GM21381 (cell line): ENCODE results near the gene ACAA1.
"Not testable (repeated sequence)": the region's sequence is repeated elsewhere in the genome, so short reads cannot be mapped to it uniquely, and the experiment has no call there.

ENCODE experiments used
- ATAC-seq: cut with Tn5 transposase; IDR thresholded peaks from one replicate; pipeline ENCODE4 v1.9.1; 2021; ENCODE audit warnings: mild to moderate bottlenecking, moderate library complexity; ENCODE audit not compliant: unreplicated experiment

Gene ACAA1

GRCh38 chr3:38136393-38136776, 542 bp downstream of the ACAA1 start:
- ATAC-seq = no peak

DNA sequence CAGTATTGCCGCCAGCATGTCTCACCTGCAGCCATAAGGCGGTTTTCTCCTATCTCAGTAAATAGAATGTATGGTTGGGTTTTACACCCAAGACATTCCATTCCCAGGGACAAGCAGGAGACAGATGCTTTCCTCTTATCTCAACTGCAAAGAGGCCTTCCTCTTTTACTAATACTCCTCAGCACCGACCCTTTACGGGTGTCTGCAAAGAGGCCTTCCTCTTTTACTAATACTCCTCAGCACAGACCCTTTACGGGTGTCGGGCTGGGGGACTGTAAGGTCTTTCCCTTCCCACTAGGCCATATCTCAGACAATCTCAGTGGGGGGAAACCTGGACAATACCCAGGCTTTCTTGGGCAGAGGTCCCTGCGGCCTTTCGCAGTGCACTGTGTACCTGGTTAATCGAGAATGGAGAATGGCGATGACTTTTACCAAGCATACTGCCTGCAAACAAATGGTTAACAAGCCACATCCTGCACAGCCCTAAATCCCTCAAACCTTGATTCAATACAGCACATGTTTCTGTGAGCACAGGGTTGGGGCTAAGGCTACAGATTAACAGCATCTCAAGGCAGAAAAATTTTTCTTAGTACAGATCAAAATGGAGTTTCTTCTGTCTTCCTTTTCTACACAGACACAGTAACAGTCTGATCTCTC, 1.2 kb downstream of the ACAA1 start:
- ATAC-seq = not testable (repeated sequence)

GRCh38 chr3:38134517-38135143, 2.3 kb downstream of the ACAA1 start:
- ATAC-seq = not testable (repeated sequence)

- no peak for ATAC-seq
Measured at GRCh38 chr3:38133557-38134405, 3.1 kb downstream of the ACAA1 start.

DNA sequence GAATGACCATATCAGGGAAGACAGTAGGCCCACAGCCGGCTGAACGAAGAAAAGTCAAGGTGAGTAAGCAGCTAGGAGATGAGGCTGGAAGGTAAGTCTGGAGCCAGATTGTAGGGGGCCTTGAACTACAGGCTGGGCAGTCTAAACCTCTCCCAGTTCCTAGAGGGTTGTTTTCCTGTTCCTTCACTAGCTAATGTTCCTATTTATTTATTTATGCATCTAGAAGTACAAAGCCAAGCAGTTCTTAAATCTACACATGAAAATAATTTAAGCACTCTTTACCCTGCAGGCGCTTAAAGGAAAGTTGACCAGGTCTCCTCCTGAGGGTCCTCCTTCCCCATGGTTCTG, 3.7 kb downstream of the ACAA1 start:
- no peak for ATAC-seq

DNA sequence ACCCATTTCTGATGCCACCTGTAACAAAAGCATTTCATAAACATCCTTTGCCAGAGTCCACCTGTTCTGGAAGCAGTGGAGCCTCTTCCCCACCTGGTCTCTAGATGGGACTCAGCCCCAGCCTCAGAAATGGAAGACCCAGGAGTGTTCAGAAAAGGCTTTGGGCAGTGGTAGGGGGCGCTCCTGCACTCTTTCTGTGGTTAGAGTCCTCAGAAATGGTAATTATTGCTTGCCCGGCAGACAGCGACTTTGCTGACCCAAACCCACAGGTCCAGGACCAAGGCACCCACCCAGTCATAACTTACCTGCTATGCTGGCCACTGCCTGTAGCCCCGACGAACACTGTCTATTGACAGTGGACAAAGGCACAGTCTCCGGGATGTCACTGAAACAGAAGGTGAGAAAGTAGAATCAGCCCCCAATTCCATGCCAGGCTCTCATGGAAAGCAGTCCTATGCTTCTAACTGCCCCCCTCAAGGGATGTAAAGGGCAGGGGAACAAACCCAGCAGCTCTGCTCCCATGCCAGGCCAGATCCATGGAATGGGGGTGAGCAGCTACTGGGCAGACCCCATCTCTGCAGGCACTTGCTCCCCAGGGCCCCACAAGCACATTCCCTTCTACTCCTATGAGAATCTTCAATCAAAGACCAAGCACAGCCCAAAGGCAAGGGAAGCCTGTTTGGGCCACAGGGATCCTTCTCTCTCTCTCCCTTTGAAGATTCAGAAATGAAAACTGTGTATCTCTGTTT, 5.1 kb downstream of the ACAA1 start:
- ATAC-seq = no peak

- ATAC-seq = no peak
Measured at GRCh38 chr3:38130631-38131065, 6.3 kb downstream of the ACAA1 start.

DNA sequence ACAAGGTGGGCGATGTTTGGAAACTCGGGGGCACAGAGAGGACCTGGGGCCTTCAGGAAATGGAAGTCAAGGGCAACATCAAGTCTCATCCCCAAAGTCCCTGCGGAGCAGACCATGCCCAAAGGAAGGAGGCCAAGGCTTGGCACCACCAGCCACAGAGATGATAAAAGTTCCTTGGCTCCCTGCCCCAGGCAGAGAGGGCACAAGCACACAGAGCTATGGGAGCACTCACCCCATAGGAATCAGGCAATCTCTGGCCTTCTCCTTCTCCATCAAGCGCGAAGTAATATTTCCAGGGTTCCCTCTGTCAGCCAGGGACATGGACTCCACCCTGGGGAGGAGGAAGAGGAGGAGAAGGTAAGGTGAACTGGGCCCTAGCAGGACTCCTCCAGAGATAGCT, 7.9 kb downstream of the ACAA1 start:
- no peak for ATAC-seq

DNA sequence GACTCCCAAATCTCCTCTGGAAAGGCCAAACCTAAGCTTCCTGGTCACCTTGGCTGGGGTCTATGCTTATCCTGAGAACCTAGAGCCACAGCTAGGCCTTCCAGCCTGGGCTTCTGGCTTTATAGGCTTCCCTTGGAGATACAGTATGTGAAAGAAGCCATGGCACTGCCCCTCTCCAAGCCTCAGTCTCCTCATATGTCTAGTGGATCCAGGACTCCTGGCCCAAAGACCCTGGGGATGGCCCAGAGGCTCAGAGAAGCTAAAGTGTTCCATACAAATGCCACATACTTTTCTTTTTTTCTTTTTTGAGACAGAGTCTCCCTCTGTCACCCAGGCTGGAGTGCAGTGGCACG, 8.6 kb downstream of the ACAA1 start:
- ATAC-seq = no peak

- ATAC-seq = no peak
Measured at GRCh38 chr3:38127611-38128302, 9.2 kb downstream of the ACAA1 start.

DNA sequence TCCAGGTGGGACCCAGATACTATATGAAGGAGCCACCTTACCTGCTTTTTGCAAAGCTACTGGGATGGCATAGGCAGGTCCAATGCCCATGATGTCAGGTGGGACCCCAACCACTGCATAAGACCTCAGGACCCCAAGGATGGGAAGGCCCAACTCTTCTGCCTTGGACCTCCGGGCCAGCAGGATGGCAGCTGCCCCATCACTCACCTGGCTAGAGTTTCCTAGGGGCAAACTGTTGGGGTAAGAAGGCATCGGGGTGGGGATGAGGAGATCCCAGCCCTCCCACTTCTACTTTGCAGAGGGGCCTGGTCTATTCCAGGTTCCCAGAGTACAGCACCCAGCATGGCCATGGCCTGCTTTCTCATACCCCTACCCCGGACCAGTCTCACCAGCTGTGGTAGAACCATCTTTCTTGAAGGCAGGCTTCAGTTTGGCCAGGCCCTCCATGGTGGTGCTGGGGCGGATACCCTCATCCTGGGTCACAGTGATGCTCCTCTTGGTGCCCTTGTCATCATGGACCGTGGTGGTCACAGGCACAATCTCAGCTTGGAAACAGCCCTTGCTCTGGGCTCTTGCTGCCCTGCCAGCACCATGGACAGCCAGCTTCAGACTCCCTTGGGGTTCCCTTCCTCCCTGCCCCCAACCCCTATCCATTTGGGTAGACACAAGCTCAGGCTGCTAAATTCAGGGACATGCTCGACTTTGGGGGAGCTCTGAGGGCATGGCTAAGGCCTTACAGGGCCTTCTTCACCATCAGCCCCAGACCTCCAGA, 10.6 kb downstream of the ACAA1 start:
- ATAC-seq = no peak

GRCh38 chr3:38125305-38126120, 11.4 kb downstream of the ACAA1 start:
- no peak for ATAC-seq

- no peak for ATAC-seq
Measured at GRCh38 chr3:38124324-38125122, 12.4 kb downstream of the ACAA1 start.

DNA sequence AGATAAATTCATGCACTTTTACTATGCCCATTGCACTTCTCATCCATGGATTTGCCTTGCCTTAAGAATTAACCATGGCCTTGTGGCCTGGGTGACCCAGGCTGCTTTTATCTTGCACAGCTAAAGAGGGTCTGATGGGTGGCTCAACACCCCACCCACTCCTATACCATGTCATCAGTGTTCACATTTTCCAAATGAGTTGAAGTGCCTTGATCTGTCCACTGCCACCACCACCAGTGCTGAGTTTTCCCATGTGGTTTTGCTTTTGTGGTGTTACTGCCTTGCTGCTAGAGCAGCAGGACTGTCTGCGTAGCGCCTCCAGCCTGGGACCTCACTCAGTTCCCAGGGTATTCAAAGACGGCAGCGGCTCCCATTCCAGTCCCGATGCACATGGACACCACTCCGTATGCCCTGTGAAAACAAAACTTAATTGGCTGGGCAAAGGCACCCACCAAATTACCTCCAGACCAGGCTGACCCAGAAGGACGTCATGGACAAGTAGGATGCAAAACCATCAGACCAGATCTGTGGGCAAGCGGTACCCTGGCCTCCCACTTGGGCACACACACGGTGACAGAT, 14.1 kb downstream of the ACAA1 start:
- no peak for ATAC-seq

DNA sequence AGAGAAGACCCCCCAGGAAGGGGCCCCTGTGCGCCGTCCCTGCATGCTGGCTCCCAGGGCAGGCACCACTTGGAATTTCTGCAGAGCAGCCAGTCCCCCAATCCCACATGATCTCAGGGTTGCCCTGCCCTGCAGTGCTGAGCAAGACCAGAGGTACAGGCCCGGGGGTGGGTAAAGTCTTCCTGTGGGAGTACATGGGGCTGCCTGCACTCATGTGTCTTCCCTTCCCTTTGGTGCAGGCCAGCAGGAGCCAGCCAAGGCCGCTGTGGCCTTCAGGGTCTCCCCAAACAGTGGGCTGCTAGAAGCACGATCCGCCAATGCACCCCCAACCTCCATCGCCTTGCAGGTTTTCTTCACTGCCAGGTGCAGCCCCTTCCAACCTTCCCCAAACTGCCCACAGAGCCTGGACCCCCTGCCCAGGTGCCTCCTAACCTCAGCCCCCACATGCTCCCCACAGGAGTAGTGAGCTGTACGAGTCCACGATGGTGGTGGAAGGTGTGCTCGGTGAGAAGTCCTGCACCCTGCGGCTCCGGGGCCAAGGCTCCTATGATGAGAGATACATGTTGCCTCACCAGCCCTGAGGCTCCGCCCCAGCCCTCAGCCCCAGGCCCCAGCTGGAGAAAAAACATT, 15.0 kb downstream of the ACAA1 start:
- no peak for ATAC-seq

DNA sequence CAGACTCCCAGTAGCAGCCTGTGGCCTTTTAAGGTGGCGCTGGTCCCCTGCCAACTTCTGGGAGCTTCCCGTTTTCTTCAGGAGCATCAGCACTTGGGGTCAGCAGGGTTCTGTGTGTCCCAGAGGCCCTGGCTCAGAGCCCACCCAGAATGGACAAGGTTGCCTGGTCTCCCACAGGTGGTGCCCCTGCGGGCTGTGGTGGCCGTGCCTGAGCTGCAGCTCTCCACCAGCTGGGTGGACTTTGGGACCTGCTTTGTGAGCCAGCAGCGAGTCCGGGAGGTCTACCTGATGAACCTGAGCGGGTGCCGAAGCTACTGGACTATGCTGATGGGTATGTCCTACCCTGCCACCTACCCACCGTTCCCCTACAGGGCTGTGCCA, 15.5 kb downstream of the ACAA1 start:
- ATAC-seq = no peak

GRCh38 chr3:38120693-38121450, 16.1 kb downstream of the ACAA1 start:
- ATAC-seq = no peak
